Left lung (tissue), 10 donors: ENCODE measurements around the gene MAB21L3. TPM values are rescaled to one million over a fixed set of nuclear protein-coding genes. Genes with fewer than 3 reads are reported as not detected.

ENCODE experiments used
- ATAC-seq: fragments of 200-7000 bp; cut with Tn5 transposase; one replicate; pipeline ENCODE4 v1.9.1; 2020; ENCODE audit warnings: moderate library complexity
- DNase-seq, 4 donors: peaks; one replicate each; pipeline ENCODE4 v3.0.0-alpha.2; 2013 to 2020
- H3K27ac ChIP-seq, 2 donors: fragments of 200-600 bp; sonication (generic) in 1 of 2; one replicate each; pipeline versions ENCODE4 v1.5.0 to v1.8.0; 2020 to 2021
- H3K27me3 ChIP-seq, 2 donors: fragments of 200-600 bp; sonication (generic) in 1 of 2; one replicate each; pipeline versions ENCODE4 v1.5.0 to v1.8.0; 2020 to 2021
- H3K36me3 ChIP-seq, 2 donors: fragments of 200-600 bp; sonication (generic) in 1 of 2; one replicate each; pipeline versions ENCODE4 v1.5.0 to v1.8.0; 2020 to 2021
- H3K4me1 ChIP-seq, 2 donors: fragments of 200-600 bp; one replicate each; pipeline ENCODE4 v1.8.0; 2021
- H3K4me3 ChIP-seq, 2 donors: fragments of 200-600 bp; sonication (generic) in 1 of 2; one replicate each; pipeline versions ENCODE4 v1.5.0 to v1.8.0; 2020 to 2021; ENCODE audit warnings: mild to moderate bottlenecking in 1 of 2
- H3K9me3 ChIP-seq, 2 donors: fragments of 200-600 bp; sonication (generic) in 1 of 2; one replicate each; pipeline versions ENCODE4 v1.5.0 to v1.8.0; 2020 to 2021
- intact Hi-C, 2 donors: fragments of 100-400 bp; cut with DNase I; formaldehyde crosslinking; loops; one replicate each; pipeline versions ENCODE4 v1.11.2 to v1.14.2; 2022
- polyA plus RNA-seq, 6 donors: library from polyadenylated mRNA; unstranded; fragments of 120-200 nt; gene quantifications; one replicate each; pipeline ENCODE4 v1.2.1, GENCODE V29; 2013; ENCODE audit not compliant: insufficient read length in 6 of 6
- total RNA-seq, 2 donors: library from RNA; stranded (reverse); fragmentation: NEBNext Ultra II Directional; extraction: Animal tissue kit (Norgen Biotek cat#: 25700); gene quantifications; one replicate each; pipeline ENCODE4 v1.2.1, GENCODE V29; 2021
- TF ChIP-seq, protein P1 (sequence below), 2 donors: fragments of 200-600 bp; sonication (generic) in 1 of 2; IDR thresholded peaks; one replicate each; pipeline versions ENCODE4 v1.5.0 to v1.8.0; 2021; ENCODE audit warnings: antibody characterized with exemption in 2 of 2
- donor health status: DM: no; HTN: yes; CAD: no.
- donor health status: DM: no; HTN: no; CAD: no.

Gene MAB21L3
- total and polyA plus RNA-seq, 8 donors = 0.06 to 1.3 (median 0.17) TPM; not detected in 4

DNA sequence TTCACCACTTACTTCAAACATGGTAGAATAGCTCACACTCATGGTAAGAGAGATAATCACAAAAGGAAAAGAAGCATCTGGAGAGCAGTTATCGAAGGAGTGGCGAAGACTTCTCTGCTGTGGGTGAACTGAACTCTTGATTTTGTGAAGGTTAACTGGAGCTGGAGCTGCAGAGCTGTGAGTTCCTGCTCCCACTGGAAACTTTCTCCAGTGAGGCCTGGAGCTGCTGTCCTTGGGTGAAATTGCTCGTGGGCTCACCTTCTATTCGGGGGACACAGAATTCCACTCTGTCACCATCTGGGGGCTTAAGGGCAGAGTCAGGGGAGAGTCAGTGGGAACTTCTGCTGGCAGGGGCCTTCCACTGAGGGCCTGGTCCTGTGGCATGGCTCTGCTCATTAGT, 45.9 kb downstream of the MAB21L3 start:
- H3K4me3 ChIP-seq = no peak overlapping the region
- no peak for ATAC-seq
- H3K27ac ChIP-seq = no peak overlapping the region

DNA sequence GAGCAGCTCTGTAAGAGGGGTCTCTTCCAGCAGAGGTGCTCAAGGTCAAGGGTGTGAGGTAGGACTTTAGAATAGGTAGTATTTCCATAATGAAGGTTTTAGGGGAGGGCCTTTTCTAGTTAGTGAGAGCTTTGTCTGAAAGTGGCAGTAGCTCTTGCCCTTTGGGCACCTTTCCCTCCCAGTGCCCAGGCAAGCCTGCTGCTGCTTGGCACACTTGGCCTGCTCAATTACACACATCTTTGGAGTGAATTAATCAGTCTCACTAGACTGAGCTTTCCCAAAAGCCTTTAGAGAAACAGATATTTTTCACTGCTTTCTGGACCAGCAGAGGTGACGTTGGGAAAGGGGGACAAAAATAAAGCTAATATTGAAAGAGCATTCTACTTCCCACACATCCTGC, 48.0 kb downstream of the MAB21L3 start:
- intact Hi-C loops = no loop called here
- no peaks in the 10 kb centered on the region for H3K9me3 ChIP-seq

More for the DNA sequence above, 45.9 kb downstream of the MAB21L3 start:
- Histone ChIP-seq H3K36me3 (no peaks in the 10 kb centered on the region), H3K9me3 (no peaks in the 10 kb centered on the region), H3K4me1 (peaks cover 3 to 4% of the 10 kb centered on the region in 2 donors), H3K27me3 (no peaks in the 10 kb centered on the region)
- TF ChIP-seq, protein P1, sequence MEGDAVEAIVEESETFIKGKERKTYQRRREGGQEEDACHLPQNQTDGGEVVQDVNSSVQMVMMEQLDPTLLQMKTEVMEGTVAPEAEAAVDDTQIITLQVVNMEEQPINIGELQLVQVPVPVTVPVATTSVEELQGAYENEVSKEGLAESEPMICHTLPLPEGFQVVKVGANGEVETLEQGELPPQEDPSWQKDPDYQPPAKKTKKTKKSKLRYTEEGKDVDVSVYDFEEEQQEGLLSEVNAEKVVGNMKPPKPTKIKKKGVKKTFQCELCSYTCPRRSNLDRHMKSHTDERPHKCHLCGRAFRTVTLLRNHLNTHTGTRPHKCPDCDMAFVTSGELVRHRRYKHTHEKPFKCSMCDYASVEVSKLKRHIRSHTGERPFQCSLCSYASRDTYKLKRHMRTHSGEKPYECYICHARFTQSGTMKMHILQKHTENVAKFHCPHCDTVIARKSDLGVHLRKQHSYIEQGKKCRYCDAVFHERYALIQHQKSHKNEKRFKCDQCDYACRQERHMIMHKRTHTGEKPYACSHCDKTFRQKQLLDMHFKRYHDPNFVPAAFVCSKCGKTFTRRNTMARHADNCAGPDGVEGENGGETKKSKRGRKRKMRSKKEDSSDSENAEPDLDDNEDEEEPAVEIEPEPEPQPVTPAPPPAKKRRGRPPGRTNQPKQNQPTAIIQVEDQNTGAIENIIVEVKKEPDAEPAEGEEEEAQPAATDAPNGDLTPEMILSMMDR (IDR thresholded peaks at IDR 0.05) = no peak
- no peak for DNase-seq
- intact Hi-C loops = no loop called here

DNA sequence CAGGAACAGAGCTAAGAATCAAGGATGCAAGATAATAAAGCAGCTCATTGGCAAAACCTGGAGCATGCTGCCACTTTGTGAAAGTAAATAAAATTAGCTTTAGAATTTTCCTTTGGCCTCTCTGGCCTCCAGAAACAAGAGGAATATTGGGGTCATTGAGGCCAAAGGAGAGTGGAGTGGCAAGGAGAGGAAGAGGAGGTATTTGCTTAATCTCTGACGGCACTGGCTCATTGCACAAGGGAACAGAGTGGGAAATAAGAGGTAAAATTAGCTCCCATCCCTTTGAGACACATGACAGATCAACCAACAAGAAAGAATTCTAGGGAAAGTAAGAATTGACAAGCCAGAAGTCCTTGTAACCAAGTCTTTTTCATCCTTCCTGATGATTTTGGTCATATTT, 48.4 kb downstream of the MAB21L3 start:
- intact Hi-C loops = no loop called here
- no peaks in the 10 kb centered on the region for H3K9me3 ChIP-seq
- ATAC-seq = peak; percentile 60

More for the DNA sequence above, 48.0 kb downstream of the MAB21L3 start:
- Histone ChIP-seq H3K4me3 (no peak overlapping the region), H3K27me3 (no peaks in the 10 kb centered on the region), H3K4me1 (peaks cover 0 to under 1% of the 10 kb centered on the region in 2 donors), H3K36me3 (no peaks in the 10 kb centered on the region), H3K27ac (no peak overlapping the region)
- no peak for ATAC-seq
- no peak for DNase-seq
- TF ChIP-seq, protein P1 (IDR thresholded peaks at IDR 0.05) = no peak

DNA sequence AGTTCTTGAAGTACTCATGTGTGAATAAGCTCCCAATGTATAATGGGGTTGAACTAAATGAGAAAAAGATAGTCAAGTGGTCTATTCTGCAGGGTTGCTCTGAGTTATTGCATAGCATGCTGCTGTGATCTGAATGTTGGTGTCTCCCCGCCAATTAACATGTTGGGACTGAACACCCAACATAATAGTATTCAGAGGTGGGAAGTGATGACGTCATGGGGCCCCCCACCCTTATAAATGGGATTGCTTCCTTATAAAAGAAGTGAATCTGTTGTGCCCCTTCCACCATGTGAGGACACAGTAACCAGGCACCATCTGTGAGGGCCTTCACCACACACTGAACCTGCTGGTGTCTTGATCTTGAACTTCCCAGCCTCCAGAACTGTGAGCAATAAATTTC, 50.2 kb downstream of the MAB21L3 start:
- Histone ChIP-seq H3K27ac (no peak overlapping the region), H3K9me3 (no peaks in the 10 kb centered on the region), H3K36me3 (no peaks in the 10 kb centered on the region), H3K4me1 (peaks cover 5 to 19% of the 10 kb centered on the region in 2 donors), H3K27me3 (no peaks in the 10 kb centered on the region), H3K4me3 (no peak overlapping the region)
- ATAC-seq (no peak), DNase-seq (no peak)
- TF ChIP-seq, protein P1 (IDR thresholded peaks at IDR 0.05) = no peak
- intact Hi-C loops = no loop called here

More for the DNA sequence above, 48.4 kb downstream of the MAB21L3 start:
- no peak for DNase-seq
- no peaks in the 10 kb centered on the region for H3K36me3 ChIP-seq
- H3K27me3 ChIP-seq = no peaks in the 10 kb centered on the region
- peaks cover 0 to 5% of the 10 kb centered on the region in 2 donors for H3K4me1 ChIP-seq
- H3K27ac ChIP-seq = no peak overlapping the region
- H3K4me3 ChIP-seq = no peak overlapping the region
- TF ChIP-seq, protein P1 (IDR thresholded peaks at IDR 0.05) = no peak

DNA sequence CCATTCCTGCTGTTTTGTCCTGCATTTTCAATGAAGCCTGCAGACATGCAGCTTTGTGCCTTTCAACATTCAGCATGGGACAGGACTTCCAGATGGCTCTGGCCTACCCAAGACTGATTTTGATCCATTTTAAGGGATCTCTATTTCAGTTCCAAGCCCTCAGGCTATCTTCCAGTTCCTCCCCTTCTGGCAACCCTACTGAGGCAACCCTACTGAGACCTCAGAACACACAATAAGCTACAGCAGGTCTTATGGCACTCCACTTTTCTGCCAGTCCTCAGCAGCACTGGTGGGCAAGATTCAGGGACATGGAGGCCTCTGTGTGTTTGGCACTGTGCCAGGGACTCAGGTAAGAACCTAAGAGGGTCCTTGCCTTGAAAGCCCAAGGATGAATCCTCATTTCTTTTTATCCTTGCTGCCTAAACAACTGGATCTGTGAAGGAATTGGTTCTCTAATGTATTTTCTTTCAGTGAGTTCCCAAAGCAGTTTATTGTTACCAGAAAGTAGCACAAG, 50.7 kb downstream of the MAB21L3 start:
- no peaks in the 10 kb centered on the region for H3K27me3 ChIP-seq
- peaks cover 5 to 19% of the 10 kb centered on the region in 2 donors for H3K4me1 ChIP-seq
- H3K4me3 ChIP-seq = no peak overlapping the region
- no peaks in the 10 kb centered on the region for H3K9me3 ChIP-seq
- DNase-seq (no peak), ATAC-seq (no peak)
- H3K27ac ChIP-seq = no peak overlapping the region
- intact Hi-C loops = no loop called here
- TF ChIP-seq, protein P1 (IDR thresholded peaks at IDR 0.05) = no peak
- no peaks in the 10 kb centered on the region for H3K36me3 ChIP-seq
